Measurements from ENCODE around the gene ADORA2A. TPM values are rescaled to one million over a fixed set of nuclear protein-coding genes. Genes with fewer than 3 reads are reported as not detected.

ADORA2A gene
- total and polyA plus RNA-seq, 2 of the 13 experiments (the other 11 are each of a cell fraction or from before 2014, with no cell fraction given): 3.3 to 5.0 TPM

DNA sequence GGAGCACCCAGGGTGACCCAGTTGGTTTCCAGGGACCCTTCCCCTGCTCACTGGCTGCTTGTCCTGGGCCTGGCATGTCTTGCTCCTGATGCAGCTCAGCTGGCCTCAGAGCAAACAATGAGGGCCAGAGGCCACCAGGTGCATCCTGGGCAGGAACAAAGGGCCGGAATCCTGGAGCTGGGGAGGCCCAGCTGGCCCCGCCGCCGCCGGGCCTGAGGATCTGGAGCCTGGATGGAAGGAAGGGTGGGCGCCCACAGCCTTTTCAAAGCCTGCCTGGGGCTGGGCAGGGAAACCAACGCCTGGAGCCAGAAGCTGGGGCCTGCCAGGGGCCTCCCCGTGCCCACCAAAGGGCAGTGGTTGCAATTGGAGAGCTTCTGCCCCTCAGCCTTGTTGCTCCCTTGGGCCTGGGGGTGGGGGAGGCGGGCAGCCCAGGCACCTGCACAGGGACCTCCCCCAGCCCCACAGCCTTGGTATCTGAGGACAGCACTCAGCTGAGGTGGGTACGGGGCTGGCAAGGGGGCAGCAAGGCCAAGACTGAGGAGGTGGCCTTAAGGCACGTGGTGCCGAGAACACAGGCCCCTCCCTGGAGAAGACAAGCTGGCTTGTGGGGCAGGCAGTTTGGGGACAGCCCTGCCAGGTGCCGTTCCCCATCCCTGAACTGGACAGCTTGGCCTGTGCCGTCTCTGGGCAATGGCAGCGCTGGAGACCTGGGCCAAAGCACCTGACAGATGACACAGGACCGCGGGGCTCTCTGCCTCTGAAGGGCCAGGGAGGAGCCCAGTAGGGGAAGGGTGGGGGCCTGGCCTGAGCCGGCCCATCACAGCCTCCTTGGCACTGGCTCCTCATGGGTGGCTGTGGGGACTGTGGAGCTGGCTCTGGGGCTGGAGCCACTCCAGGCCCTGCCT, 7.1 kb upstream of the ADORA2A start (continued):
- TF ChIP-seq, protein P1, sequence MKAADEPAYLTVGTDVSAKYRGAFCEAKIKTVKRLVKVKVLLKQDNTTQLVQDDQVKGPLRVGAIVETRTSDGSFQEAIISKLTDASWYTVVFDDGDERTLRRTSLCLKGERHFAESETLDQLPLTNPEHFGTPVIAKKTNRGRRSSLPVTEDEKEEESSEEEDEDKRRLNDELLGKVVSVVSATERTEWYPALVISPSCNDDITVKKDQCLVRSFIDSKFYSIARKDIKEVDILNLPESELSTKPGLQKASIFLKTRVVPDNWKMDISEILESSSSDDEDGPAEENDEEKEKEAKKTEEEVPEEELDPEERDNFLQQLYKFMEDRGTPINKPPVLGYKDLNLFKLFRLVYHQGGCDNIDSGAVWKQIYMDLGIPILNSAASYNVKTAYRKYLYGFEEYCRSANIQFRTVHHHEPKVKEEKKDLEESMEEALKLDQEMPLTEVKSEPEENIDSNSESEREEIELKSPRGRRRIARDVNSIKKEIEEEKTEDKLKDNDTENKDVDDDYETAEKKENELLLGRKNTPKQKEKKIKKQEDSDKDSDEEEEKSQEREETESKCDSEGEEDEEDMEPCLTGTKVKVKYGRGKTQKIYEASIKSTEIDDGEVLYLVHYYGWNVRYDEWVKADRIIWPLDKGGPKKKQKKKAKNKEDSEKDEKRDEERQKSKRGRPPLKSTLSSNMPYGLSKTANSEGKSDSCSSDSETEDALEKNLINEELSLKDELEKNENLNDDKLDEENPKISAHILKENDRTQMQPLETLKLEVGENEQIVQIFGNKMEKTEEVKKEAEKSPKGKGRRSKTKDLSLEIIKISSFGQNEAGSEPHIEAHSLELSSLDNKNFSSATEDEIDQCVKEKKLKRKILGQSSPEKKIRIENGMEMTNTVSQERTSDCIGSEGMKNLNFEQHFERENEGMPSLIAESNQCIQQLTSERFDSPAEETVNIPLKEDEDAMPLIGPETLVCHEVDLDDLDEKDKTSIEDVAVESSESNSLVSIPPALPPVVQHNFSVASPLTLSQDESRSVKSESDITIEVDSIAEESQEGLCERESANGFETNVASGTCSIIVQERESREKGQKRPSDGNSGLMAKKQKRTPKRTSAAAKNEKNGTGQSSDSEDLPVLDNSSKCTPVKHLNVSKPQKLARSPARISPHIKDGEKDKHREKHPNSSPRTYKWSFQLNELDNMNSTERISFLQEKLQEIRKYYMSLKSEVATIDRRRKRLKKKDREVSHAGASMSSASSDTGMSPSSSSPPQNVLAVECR (CRISPR knock-in tag; IDR thresholded peaks at IDR 0.05; ENCODE audit: borderline replicate concordance): peak; percentile 60; the same call in 1 of the 2 replicates
- TF ChIP-seq BRCA1 (CRISPR knock-in tag; IDR thresholded peaks at IDR 0.05) (no peak), RAD51 (IDR thresholded peaks at IDR 0.05; ENCODE audit: borderline replicate concordance) (no peak), MAFG (CRISPR knock-in tag; IDR thresholded peaks at IDR 0.05) (no peak), ZNF530 (CRISPR knock-in tag; IDR thresholded peaks at IDR 0.05; ENCODE audit: low read depth) (no peak), ZBTB38 (CRISPR knock-in tag; IDR thresholded peaks at IDR 0.05) (no peak), FOXA1 (IDR thresholded peaks at IDR 0.05) (no peak), FOXA1 (CRISPR knock-in tag; IDR thresholded peaks at IDR 0.05) (peak; percentile 71), ZMYM4 (CRISPR knock-in tag; IDR thresholded peaks at IDR 0.05) (no peak), THYN1 (CRISPR knock-in tag; IDR thresholded peaks at IDR 0.05; ENCODE audit: borderline replicate concordance, low read depth) (no peak), ZNF879 (CRISPR knock-in tag; IDR thresholded peaks at IDR 0.05) (peak; percentile 25; the same call in 1 of the 2 replicates)
- TF ChIP-seq, protein P2, sequence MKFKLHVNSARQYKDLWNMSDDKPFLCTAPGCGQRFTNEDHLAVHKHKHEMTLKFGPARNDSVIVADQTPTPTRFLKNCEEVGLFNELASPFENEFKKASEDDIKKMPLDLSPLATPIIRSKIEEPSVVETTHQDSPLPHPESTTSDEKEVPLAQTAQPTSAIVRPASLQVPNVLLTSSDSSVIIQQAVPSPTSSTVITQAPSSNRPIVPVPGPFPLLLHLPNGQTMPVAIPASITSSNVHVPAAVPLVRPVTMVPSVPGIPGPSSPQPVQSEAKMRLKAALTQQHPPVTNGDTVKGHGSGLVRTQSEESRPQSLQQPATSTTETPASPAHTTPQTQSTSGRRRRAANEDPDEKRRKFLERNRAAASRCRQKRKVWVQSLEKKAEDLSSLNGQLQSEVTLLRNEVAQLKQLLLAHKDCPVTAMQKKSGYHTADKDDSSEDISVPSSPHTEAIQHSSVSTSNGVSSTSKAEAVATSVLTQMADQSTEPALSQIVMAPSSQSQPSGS (CRISPR knock-in tag; IDR thresholded peaks at IDR 0.05): 0 out of 2 replicates have a peak, but pooled peaks have one; percentile 30
- TF ChIP-seq, protein P3, sequence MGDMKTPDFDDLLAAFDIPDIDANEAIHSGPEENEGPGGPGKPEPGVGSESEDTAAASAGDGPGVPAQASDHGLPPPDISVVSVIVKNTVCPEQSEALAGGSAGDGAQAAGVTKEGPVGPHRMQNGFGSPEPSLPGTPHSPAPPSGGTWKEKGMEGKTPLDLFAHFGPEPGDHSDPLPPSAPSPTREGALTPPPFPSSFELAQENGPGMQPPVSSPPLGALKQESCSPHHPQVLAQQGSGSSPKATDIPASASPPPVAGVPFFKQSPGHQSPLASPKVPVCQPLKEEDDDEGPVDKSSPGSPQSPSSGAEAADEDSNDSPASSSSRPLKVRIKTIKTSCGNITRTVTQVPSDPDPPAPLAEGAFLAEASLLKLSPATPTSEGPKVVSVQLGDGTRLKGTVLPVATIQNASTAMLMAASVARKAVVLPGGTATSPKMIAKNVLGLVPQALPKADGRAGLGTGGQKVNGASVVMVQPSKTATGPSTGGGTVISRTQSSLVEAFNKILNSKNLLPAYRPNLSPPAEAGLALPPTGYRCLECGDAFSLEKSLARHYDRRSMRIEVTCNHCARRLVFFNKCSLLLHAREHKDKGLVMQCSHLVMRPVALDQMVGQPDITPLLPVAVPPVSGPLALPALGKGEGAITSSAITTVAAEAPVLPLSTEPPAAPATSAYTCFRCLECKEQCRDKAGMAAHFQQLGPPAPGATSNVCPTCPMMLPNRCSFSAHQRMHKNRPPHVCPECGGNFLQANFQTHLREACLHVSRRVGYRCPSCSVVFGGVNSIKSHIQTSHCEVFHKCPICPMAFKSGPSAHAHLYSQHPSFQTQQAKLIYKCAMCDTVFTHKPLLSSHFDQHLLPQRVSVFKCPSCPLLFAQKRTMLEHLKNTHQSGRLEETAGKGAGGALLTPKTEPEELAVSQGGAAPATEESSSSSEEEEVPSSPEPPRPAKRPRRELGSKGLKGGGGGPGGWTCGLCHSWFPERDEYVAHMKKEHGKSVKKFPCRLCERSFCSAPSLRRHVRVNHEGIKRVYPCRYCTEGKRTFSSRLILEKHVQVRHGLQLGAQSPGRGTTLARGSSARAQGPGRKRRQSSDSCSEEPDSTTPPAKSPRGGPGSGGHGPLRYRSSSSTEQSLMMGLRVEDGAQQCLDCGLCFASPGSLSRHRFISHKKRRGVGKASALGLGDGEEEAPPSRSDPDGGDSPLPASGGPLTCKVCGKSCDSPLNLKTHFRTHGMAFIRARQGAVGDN (CRISPR knock-in tag; IDR thresholded peaks at IDR 0.05): peak; percentile 90
- TF ChIP-seq, protein P4, sequence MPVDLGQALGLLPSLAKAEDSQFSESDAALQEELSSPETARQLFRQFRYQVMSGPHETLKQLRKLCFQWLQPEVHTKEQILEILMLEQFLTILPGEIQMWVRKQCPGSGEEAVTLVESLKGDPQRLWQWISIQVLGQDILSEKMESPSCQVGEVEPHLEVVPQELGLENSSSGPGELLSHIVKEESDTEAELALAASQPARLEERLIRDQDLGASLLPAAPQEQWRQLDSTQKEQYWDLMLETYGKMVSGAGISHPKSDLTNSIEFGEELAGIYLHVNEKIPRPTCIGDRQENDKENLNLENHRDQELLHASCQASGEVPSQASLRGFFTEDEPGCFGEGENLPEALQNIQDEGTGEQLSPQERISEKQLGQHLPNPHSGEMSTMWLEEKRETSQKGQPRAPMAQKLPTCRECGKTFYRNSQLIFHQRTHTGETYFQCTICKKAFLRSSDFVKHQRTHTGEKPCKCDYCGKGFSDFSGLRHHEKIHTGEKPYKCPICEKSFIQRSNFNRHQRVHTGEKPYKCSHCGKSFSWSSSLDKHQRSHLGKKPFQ (CRISPR knock-in tag; IDR thresholded peaks at IDR 0.05; ENCODE audit: insufficient replicate concordance): no peak
- TF ChIP-seq, protein P5, sequence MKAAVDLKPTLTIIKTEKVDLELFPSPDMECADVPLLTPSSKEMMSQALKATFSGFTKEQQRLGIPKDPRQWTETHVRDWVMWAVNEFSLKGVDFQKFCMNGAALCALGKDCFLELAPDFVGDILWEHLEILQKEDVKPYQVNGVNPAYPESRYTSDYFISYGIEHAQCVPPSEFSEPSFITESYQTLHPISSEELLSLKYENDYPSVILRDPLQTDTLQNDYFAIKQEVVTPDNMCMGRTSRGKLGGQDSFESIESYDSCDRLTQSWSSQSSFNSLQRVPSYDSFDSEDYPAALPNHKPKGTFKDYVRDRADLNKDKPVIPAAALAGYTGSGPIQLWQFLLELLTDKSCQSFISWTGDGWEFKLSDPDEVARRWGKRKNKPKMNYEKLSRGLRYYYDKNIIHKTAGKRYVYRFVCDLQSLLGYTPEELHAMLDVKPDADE (CRISPR knock-in tag; IDR thresholded peaks at IDR 0.05): 0 out of 2 replicates have a peak, but pooled peaks have one; percentile 1

Data from HepG2 (cell line).